Hepatocyte (in vitro differentiated cells): ENCODE measurements around the gene CACHD1.

Experiments used
- CTCF ChIP-seq: fragments of 200-600 bp; sonication (generic); IDR thresholded peaks from 2 replicates; pipeline ENCODE4 v1.5.1; 2016; ENCODE audit warnings: antibody characterized with exemption, mild to moderate bottlenecking; ENCODE audit not compliant: poor library complexity
- EZH2 ChIP-seq: fragments of 200-600 bp; sonication (generic); IDR thresholded peaks from 2 replicates; pipeline ENCODE4 v1.6.1; 2016; ENCODE audit warnings: antibody characterized with exemption, mild to moderate bottlenecking, borderline replicate concordance

GRCh38 chr1:64581843-64582185 lies 111.9 kb downstream of the CACHD1 start:
- TF ChIP-seq EZH2 (no peak), CTCF (no peak)
